ENCODE data around the gene ZNF423. TPM values are rescaled to one million over a fixed set of nuclear protein-coding genes. Genes with fewer than 3 reads are reported as not detected.

Gene ZNF423
- polyA plus RNA-seq, 1 donor from 2014 or later: 4.5 TPM

DNA sequence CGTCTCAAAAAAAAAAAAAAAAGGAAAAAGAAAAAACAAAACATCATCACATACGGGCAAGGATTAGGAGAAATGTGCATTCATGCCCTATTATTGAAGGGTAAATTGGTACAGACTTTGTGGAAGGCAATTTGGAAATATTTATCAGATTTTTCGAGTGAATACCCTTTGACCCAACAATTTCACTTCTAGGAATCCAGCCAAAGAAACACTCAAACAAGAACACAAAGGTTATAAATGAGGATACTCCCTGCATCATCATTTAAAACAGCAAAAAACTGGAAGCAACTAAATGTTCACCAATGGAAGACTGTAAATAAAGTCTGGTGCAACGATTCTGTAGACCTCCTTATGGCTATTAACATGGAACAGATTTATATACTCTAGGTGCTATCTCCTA, 12.9 kb downstream of the ZNF423 start:
- no peak overlapping the region for H3K4me2 ChIP-seq (ENCODE audit: low read length)
- H3K9me2 ChIP-seq (ENCODE audit: insufficient read depth, low read length): no peaks in the 10 kb centered on the region
- no peak overlapping the region for H3K4me3 ChIP-seq (ENCODE audit: low read length)
- no peak overlapping the region for H3K27ac ChIP-seq (ENCODE audit: low read length)
- H3K79me2 ChIP-seq (replicated peaks; ENCODE audit: insufficient read depth, low read length): peaks cover 64% of the 10 kb centered on the region
- H2AFZ ChIP-seq (ENCODE audit: low read depth, low read length): no peak overlapping the region
- no peaks in the 10 kb centered on the region for H3K9me3 ChIP-seq (ENCODE audit: low read length)
- no peak overlapping the region for H3K9ac ChIP-seq (ENCODE audit: low read length)
- no peaks in the 10 kb centered on the region for H3K27me3 ChIP-seq (ENCODE audit: insufficient read depth, low read depth, low read length)
- H4K20me1 ChIP-seq (ENCODE audit: insufficient read depth): no peaks in the 10 kb centered on the region
- H3F3A ChIP-seq (ENCODE audit: insufficient read depth, low read length, poor library complexity, severe bottlenecking): no peaks in the 10 kb centered on the region
- no peaks in the 10 kb centered on the region for H3K36me3 ChIP-seq (ENCODE audit: insufficient read depth, low read length)
- TF ChIP-seq, protein P1, sequence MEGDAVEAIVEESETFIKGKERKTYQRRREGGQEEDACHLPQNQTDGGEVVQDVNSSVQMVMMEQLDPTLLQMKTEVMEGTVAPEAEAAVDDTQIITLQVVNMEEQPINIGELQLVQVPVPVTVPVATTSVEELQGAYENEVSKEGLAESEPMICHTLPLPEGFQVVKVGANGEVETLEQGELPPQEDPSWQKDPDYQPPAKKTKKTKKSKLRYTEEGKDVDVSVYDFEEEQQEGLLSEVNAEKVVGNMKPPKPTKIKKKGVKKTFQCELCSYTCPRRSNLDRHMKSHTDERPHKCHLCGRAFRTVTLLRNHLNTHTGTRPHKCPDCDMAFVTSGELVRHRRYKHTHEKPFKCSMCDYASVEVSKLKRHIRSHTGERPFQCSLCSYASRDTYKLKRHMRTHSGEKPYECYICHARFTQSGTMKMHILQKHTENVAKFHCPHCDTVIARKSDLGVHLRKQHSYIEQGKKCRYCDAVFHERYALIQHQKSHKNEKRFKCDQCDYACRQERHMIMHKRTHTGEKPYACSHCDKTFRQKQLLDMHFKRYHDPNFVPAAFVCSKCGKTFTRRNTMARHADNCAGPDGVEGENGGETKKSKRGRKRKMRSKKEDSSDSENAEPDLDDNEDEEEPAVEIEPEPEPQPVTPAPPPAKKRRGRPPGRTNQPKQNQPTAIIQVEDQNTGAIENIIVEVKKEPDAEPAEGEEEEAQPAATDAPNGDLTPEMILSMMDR (IDR thresholded peaks at IDR 0.05; ENCODE audit: poor library complexity, severe bottlenecking): no peak

DNA sequence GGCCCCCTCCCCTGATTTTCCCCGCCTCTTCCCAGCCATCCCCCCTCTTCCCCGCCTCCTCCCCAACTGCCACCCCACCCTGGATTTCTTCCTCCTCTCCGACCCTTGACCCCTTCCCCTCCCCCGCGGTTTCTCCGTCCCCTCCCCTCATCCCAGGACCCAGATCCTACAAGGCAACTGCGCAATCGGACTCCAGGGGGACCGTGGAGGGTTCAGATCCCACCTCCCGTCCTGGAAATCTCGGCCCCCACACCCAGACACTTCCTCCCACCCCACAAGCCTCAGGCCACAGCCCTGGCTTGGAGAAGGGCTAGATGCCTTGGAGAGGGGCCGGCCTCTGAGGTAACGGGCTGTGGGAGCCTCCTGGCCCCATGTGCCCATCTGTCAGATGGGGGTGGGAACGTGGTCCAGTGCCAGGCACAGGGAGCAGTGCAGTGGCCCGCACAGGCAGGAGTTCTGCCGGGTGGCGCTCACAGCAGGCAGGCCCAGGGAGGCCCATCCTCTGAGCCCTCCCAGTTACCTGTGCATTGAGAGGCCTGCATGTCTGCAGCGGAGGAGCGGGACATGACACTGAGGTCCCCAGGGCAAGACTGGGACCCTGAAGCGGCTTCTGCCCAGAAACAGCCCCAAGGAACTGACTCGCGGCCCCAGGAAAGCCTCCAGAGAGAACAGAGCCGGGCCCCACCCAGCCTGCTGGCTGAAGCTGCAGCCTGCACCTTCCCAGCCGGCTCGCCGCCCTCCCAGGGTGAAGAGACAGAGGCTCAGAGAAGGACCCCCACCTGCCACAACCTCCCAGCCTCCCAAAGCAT, 16.7 kb downstream of the ZNF423 start:
- Histone ChIP-seq H2AFZ (ENCODE audit: low read depth, low read length) (no peak overlapping the region), H4K20me1 (ENCODE audit: insufficient read depth) (no peaks in the 10 kb centered on the region), H3K9me2 (ENCODE audit: insufficient read depth, low read length) (no peaks in the 10 kb centered on the region), H3K9ac (ENCODE audit: low read length) (no peak overlapping the region), H3K4me3 (ENCODE audit: low read length) (no peak overlapping the region), H3K79me2 (replicated peaks; ENCODE audit: insufficient read depth, low read length) (peaks cover 62% of the 10 kb centered on the region), H3K4me2 (ENCODE audit: low read length) (no peak overlapping the region), H3K36me3 (ENCODE audit: insufficient read depth, low read length) (no peaks in the 10 kb centered on the region), H3F3A (ENCODE audit: insufficient read depth, low read length, poor library complexity, severe bottlenecking) (no peaks in the 10 kb centered on the region), H3K27me3 (ENCODE audit: insufficient read depth, low read depth, low read length) (no peaks in the 10 kb centered on the region), H3K9me3 (ENCODE audit: low read length) (no peaks in the 10 kb centered on the region), H3K27ac (ENCODE audit: low read length) (no peak overlapping the region)
- TF ChIP-seq TAF1 (IDR thresholded peaks at IDR 0.05; ENCODE audit: low read depth) (no peak), SMC3 (conservative IDR thresholded peaks at IDR 0.05; ENCODE audit: poor library complexity) (no peak), RAD21 (conservative IDR thresholded peaks at IDR 0.05) (no peak), MXI1 (conservative IDR thresholded peaks at IDR 0.05; ENCODE audit: poor library complexity, severe bottlenecking) (no peak), EZH2 (IDR thresholded peaks at IDR 0.05; ENCODE audit: borderline replicate concordance, insufficient read depth, low read length, poor library complexity, severe bottlenecking) (no peak), EP300 (conservative IDR thresholded peaks at IDR 0.05; ENCODE audit: poor library complexity, severe bottlenecking) (no peak), POLR2AphosphoS5 (IDR thresholded peaks at IDR 0.05) (no peak)
- TF ChIP-seq, protein P1 (IDR thresholded peaks at IDR 0.05; ENCODE audit: poor library complexity, severe bottlenecking): no peak
- TF ChIP-seq, protein P2, sequence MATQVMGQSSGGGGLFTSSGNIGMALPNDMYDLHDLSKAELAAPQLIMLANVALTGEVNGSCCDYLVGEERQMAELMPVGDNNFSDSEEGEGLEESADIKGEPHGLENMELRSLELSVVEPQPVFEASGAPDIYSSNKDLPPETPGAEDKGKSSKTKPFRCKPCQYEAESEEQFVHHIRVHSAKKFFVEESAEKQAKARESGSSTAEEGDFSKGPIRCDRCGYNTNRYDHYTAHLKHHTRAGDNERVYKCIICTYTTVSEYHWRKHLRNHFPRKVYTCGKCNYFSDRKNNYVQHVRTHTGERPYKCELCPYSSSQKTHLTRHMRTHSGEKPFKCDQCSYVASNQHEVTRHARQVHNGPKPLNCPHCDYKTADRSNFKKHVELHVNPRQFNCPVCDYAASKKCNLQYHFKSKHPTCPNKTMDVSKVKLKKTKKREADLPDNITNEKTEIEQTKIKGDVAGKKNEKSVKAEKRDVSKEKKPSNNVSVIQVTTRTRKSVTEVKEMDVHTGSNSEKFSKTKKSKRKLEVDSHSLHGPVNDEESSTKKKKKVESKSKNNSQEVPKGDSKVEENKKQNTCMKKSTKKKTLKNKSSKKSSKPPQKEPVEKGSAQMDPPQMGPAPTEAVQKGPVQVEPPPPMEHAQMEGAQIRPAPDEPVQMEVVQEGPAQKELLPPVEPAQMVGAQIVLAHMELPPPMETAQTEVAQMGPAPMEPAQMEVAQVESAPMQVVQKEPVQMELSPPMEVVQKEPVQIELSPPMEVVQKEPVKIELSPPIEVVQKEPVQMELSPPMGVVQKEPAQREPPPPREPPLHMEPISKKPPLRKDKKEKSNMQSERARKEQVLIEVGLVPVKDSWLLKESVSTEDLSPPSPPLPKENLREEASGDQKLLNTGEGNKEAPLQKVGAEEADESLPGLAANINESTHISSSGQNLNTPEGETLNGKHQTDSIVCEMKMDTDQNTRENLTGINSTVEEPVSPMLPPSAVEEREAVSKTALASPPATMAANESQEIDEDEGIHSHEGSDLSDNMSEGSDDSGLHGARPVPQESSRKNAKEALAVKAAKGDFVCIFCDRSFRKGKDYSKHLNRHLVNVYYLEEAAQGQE (IDR thresholded peaks at IDR 0.05; ENCODE audit: borderline replicate concordance): no peak
